Measurements from ENCODE around the gene RNF10.
"Not testable (repeated sequence)": the region's sequence is repeated elsewhere in the genome, so short reads cannot be mapped to it uniquely, and the experiment has no call there.

Gene RNF10

DNA sequence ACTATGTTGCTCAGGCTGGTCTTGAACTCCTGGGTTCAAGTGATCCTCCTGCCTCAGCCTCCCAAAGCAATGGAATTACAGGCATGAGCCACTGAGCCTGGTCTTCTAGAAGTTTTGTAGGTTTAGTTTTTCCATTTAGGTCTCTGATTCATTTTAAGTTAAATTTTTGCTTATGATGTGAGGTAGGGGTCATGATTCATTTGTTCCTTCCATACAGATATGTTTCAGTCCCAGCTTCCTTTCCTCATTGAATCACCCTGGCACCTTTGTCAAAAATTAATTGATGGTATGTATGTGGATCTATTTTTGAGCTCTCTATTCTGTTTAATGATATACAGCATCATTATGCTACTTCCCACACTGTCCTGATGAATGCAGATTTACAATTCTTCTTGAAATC lies 80.7 kb downstream of the RNF10 start:
- no peak for DNase-seq (ENCODE audit: low read depth in 2 of 2)

DNA sequence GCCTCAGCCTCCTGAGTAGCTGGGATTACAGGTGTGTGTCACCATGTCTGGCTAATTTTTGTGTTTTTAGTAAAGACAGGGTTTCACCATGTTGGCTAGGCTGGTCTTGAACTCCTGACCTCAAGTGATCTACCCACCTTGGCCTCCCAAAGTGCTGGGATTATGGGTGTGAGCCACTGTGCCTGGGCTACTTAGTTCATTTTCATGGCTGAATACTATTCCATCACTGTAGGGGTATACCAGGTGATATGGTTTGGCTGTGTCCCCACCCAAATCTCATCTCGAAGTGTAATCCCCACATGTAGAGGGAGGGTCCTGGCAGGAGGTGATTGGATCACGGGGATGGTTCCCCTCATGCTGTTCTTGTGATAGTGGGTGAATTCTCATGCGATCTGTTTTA lies 83.0 kb downstream of the RNF10 start:
- not testable (repeated sequence) for DNase-seq (ENCODE audit: low read depth in 2 of 2)

DNA sequence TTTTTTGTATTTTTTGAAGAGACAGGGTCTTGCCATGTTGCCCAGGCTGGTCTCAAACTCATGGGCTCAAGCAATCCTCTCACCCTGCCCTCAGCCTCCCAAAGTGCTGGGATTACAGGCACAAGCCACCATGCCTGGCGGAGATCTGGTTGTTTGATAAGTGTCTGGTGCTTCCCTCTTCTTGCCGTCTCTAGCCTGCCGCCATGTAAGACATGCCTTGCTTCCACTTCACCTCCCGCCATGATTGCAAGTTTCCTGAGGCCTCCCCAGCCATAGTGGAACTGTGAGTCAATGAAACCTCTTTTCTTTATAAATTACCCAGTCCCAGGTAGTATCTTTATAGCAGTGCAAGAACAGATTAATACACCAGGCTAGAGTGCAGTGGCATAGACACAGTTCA lies 83.6 kb downstream of the RNF10 start:
- DNase-seq (ENCODE audit: low read depth in 2 of 2), result not testable (repeated sequence)

DNA sequence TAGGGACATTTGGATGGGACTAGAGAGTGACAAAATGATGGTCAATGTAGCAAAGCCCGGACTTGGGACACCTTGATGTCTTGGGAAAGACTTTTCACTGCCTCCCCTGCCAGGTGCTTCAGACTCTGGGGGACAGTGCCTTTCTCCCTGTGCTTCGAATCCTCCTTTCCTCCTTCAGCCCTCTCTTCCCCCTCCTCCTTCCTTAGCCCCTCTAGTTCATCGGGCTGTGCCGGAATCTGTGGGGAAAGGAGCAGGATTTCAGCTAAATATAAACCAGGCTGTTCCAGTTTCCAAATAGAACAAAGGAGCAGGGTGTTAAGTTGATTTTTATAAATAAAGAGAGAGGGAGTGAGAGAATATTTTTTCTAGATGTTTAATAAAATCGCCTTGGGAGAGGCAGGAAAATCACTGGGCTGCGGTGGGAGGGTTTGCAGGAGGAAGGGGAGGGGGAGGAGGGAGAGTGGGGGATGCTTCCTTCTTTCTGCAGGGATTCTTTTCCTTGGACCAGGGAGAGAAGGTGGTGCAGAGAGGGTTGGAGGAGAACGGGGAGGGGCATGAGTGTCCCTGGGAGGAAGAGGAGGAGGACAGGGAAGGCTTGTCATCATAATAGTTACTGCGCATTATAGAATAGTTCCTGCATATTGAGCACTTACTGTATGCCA lies 84.9 kb downstream of the RNF10 start:
- no peak for DNase-seq (ENCODE audit: low read depth in 2 of 2)

DNA sequence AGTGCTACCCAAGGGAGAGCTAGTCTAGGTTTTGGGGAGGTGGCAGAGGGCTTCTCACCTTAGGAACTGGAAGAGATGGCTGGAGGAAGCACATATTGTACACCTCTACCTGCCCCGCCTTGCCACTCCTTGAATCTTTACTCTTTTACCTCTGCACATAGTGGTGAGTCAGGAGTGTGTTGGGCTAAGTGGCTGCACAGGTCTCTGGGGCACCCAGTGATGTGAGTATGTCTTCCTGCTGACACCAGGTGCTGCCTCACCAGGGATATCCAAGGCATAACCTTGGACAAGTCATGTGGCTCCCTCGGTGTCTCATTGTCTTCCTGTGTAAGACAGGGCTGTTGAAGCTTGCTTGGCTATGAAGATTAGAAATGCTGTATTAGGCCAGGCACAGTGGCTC lies 86.5 kb downstream of the RNF10 start:
- no peak for DNase-seq (ENCODE audit: low read depth in 2 of 2)

DNA sequence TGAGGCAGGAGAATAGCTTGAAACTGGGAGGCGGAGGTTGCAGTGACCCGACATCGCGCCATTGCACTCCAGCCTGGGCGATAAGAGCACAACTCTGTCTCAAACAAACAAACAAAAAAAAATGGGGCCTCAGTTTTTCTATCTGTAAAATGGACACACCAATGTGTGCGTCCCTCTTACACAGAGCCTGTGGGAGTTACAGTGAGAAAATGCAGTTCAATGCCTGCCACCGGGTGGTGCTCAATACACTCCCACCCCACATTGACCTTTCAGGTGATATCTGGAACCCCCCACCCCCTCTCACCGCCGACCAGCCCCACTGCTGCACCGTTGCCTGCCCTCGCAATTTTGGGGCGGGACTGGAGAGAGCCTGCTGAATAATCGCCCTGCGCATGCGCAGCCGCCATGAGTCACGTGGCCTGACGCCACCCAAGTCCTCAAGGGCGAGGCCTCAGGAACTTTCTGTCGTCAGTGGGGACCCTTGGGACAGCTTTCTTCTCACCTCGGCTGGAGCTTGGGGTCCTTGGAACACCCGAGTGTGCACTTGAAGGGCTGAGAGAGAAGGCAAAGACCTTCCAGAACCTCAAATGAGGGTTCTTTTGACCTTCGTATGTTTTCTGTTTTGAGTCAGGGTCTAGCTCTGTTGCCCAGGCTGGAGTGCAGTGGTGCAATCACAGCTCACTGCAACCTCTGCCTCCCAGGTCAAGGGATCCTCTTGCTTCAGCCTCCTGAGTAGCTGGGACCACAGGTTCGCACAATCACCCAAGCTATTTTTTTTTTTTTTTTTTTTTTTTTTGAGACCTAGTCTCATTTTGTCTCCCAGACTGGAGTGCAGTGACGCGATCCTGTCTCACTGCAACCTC lies 91.6 kb downstream of the RNF10 start:
- no peak for DNase-seq (ENCODE audit: low read depth in 2 of 2)
